Glomerular visceral epithelial cell (primary cell): ENCODE data around the gene THSD4.
"Not testable (repeated sequence)": the region's sequence is repeated elsewhere in the genome, so short reads cannot be mapped to it uniquely, and the experiment has no call there.

ENCODE experiments used
- DNase-seq: peaks from one replicate; pipeline ENCODE4 v3.0.0-alpha.2; 2016; ENCODE audit errors: extremely low spot score

The THSD4 gene

GRCh38 chr15:71716990-71717389, 601.7 kb downstream of the THSD4 start:
- no peak for DNase-seq

DNA sequence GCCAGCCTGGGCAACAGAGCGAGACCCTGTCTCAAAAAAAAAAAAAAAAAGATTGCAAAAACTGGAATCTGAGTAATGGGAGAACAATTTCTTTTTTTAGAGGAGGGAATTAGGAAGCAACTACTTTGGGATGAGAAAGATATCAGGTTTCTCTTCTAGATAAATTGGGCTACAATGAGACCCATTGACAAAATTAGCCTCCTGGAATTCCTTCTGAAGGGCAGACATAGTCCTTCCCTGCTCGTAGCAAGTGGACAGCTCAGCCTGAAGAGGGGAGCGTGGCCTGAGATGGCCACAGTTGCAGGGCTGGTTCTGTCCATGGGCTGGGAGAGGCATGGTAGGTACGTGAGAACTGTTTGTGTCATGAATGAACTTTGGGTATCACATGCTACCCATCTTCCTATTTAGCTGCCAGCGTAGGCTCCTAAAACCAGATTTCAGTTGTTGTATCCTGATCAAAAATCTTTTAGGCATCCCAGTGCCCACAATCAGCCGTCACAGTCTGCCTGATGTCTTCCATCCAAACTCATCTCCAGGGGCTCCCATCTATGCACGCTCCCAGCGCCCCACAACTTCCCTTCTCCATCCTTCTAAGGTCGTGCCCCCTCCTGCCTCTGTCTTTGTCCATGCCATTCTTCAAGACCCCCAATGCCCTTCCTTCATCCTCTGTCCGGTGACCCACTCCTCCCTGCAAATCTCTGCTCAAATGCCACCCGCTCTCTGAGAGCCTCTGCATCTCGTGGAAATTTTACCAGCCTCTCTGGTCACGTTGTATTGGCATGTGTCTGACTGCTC, 603.0 kb downstream of the THSD4 start:
- DNase-seq, result no peak

- no peak for DNase-seq
Observed at GRCh38 chr15:71723344-71723743, 608.1 kb downstream of the THSD4 start.

- not testable (repeated sequence) for DNase-seq
Observed at GRCh38 chr15:71725207-71725955, 610.1 kb downstream of the THSD4 start.

DNA sequence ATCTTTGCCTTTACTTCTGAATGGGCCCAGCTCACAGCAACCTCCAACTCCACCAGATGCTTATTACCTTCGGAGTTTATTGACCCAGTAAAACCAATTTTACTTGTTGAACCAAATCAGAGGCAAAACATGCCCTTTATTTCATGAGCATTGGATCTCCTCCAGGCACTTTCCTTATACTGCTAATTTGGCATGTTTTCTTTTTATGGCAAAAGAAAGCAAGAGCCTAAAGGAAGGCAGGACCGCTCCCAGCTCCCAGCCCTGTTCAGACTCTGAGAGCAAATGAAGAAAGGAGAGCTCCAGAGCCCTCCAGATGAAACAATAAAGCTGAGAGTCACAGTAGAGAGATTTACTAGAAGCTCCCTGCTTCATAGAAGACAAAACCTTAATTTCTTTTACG, 613.6 kb downstream of the THSD4 start:
- no peak for DNase-seq

- DNase-seq, result no peak
Observed at GRCh38 chr15:71729319-71729718, 614.0 kb downstream of the THSD4 start.

GRCh38 chr15:71730277-71731144, 615.2 kb downstream of the THSD4 start:
- DNase-seq, result peak; percentile 71

GRCh38 chr15:71732636-71733035, 617.4 kb downstream of the THSD4 start:
- no peak for DNase-seq

GRCh38 chr15:71733122-71733521, 617.9 kb downstream of the THSD4 start:
- no peak for DNase-seq

DNA sequence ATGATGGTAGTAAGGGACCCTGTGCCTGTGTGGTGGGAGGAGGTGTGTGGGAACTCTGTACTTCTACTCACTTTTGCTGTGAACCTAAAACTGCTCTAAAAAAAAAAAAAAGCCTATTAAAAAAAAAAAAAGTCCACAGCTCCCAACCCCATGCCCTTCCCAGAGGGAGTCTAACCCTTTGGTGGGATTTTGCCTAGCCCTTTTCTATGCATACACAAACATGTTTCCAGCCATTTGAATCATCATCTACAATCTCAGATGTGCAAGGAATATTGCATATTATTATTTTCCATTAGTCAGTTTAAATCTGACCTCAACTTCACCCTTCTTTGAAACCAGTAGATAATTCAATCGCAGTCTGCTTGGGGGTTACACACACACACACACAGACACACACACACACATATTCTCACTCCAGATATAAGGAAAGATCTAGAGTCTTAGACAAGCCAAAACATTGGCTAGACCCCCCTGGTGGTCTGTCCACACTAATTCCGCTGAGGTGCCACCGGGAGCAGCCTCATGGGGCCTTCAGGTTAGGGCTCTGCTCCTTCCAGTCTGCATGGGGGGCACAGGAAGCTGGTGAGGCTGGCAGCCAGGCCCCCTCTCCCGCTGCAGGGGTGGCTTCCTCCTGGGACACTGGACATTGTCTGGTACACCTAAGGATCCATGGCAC, 619.6 kb downstream of the THSD4 start:
- no peak for DNase-seq

- no peak for DNase-seq
Observed at GRCh38 chr15:71735385-71735757, 620.1 kb downstream of the THSD4 start.

- DNase-seq, result no peak
Observed at GRCh38 chr15:71736286-71736947, 621.1 kb downstream of the THSD4 start.

- DNase-seq, result no peak
Observed at GRCh38 chr15:71737761-71738160, 622.5 kb downstream of the THSD4 start.

GRCh38 chr15:71739355-71739754, 624.1 kb downstream of the THSD4 start:
- no peak for DNase-seq

DNA sequence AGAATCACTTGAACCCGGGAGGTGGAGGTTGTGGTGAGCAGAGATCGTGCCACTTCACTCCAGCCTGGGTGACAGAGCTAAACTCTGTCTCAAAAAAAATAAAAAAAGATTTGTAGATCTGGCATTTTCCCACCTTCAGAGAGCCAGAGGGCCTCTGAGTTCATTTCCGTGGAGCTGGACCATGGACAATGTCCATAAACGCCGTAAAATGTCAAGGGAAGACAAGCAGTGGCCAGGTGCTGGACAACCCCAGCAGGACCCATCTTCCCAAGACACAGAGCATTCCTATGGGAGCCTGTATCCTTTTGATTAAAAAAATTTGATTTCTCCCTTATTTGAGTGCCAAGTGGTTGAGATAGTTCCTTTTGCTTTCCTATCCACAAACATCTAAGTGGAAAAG, 627.7 kb downstream of the THSD4 start:
- no peak for DNase-seq

DNA sequence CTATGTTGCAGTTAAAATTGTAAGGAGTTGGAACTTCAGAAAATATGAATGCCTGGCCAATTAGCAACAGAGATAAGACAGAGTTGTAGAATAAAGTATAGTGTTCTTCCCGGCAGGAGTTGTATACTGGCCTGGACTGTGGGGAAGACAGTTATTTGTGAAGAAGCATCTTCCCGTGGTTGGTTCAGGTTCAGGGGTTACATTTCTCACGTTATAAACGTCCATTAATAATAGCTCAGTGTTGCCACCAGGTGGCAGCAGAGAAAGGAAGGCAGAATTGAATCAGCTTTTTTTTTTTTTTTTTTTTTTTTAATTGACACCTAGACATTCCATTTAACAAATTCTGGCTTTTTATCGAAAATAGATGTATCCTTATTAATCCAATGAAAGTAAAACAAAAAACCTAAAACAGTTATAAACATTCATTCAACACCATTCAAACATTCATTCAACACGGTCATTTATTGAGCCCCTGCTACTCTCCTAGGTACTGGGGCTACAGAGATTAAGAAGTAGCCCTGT, 628.7 kb downstream of the THSD4 start:
- peak; percentile 68 for DNase-seq

GRCh38 chr15:71746719-71747118, 631.4 kb downstream of the THSD4 start:
- DNase-seq, result no peak

GRCh38 chr15:71747128-71748083, 632.1 kb downstream of the THSD4 start:
- peak; percentile 80 for DNase-seq

- DNase-seq, result peak; percentile 96
Observed at GRCh38 chr15:71748293-71748718, 633.0 kb downstream of the THSD4 start.

DNA sequence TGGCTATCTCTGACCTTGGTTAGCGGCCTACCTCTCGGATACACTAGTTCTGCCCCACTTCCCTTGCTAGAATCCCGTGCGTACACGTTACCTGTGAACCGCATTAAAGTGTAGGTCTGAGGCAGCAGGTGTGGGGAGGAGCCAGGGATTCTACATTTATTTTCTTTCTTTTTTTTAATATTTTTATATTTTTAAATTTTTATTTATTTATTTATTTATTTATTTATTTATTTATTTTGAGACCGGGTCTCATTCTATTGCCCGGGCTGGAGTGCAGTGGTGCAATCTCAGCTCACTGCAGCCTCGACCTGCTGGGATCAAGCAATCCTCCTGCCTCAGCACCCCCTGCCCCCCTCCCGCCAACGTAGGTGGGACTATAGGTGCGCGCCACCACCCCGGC, 634.2 kb downstream of the THSD4 start:
- no peak for DNase-seq
